ENCODE results near the gene MVB12B.

DNA sequence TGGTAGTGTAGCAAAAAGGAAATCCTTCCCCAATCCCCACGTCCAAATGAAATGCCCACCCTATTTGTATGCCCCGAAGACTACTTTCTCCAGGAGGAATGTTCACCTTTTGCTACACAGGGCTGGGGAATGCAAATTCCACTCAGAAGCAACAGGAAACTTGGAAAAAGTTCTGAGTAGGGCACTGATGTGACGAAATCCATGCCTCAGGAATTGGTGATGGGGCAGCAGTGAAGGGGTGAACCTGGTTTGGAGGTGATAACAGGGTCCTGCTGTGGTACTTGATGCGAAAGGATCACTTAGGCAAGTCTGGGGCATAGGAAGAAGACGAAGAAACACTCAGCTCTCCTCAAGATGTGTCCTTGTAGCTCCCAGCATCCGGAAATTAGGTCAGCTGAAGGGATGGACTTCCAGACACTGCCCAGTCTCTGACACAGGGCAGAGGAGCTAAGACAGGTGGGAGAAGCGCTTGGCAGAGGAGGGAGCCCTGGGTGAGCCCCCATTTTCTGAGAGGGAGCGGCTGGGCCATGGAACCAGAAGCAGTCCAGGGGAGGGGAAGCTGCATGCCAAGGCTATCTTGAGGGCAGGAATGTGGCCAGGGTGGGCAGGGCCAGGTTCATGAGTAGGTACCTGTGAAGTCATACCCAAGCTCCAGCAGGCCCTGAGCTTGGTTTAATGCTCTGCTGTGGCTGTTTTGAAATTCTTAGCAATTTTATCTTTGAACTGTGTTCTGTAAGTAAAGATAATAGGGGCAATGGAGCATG lies 22.2 kb upstream of the MVB12B start:
- TF ChIP-seq GATA3 (IDR thresholded peaks at IDR 0.05; ENCODE audit: low read depth, low read length) (no peak), GATA2 (IDR thresholded peaks at IDR 0.05; ENCODE audit: low read depth, low read length) (no peak)
